T-cell (primary cell): ENCODE measurements around the gene ITGAL. TPM values are rescaled to one million over a fixed set of nuclear protein-coding genes. Genes with fewer than 3 reads are reported as not detected.
A peak's percentile ranks its signal among the peaks of the same experiment; 100 is the strongest.

Experiments used
- ATAC-seq, 4 experiments: fragments of 200-7000 bp in 3 of 4; fragments of 150-1000 bp in 1 of 4; cut with Tn5 transposase; replicated peaks in 1 of 4; 1 replicate in 3 of 4; 2 replicates in 1 of 4; pipeline ENCODE4 v1.10.0; 2021; ENCODE audit warnings: moderate library complexity in 3 of 4, mild to moderate bottlenecking in 2 of 4, moderate number of reproducible peaks in 1 of 4
- CTCF ChIA-PET, 2 donors: fragments of 300-600 bp; sonication (Branson Sonifier 250); formaldehyde crosslinking; loops; one replicate each; lab custom pipeline; 2022; ENCODE audit warnings: antibody characterized with exemption in 2 of 2; lab: Charles Lee
- POLR2A ChIA-PET, 2 donors: fragments of 300-600 bp; sonication (Branson Sonifier 250); formaldehyde crosslinking; loops; one replicate each; lab custom pipeline; 2022; ENCODE audit warnings: antibody characterized with exemption in 2 of 2; lab: Charles Lee
- DNase-seq, 35 experiments: peaks; one replicate each; pipeline versions ENCODE4 v3.0.0 to v3.0.0-alpha.2; 2013 to 2023
- H3K27ac ChIP-seq: one replicate; pipeline ENCODE4 v1.5.1; 2013; ENCODE audit warnings: low read length
- H3K27me3 ChIP-seq, 2 experiments: replicated peaks in 1 of 2; 1 replicate in 1 of 2; 2 replicates in 1 of 2; pipeline versions ENCODE4 v1.6.1 to v1.7.0; 2013; ENCODE audit warnings: low read length in 1 of 2, mixed read lengths in 1 of 2; ENCODE audit not compliant: control insufficient read depth in 2 of 2, insufficient read depth in 2 of 2; ENCODE audit errors: extremely low read depth in 1 of 2
- H3K36me3 ChIP-seq, 2 donors: 1 replicate in 1 of 2; 2 replicates in 1 of 2; pipeline versions ENCODE4 v1.6.1 to v1.7.0; 2013; ENCODE audit warnings: low read length in 1 of 2; ENCODE audit not compliant: control insufficient read depth in 2 of 2, insufficient read depth in 1 of 2; ENCODE audit errors: extremely low read depth in 1 of 2
- H3K4me1 ChIP-seq, 2 experiments: 1 replicate in 1 of 2; 2 replicates in 1 of 2; pipeline versions ENCODE4 v1.6.1 to v1.7.0; 2013; ENCODE audit warnings: low read length in 2 of 2, mixed read lengths in 1 of 2; ENCODE audit not compliant: insufficient read depth in 2 of 2, control insufficient read depth in 1 of 2; ENCODE audit errors: extremely low read depth in 1 of 2
- H3K4me3 ChIP-seq, 2 donors: 1 replicate in 1 of 2; 2 replicates in 1 of 2; pipeline versions ENCODE4 v1.5.1 to v1.7.0; 2013; ENCODE audit warnings: mild to moderate bottlenecking in 2 of 2, low read length in 1 of 2, moderate library complexity in 1 of 2; ENCODE audit not compliant: control insufficient read depth in 1 of 2; ENCODE audit errors: extremely low read depth in 1 of 2
- H3K9me3 ChIP-seq: 2 replicates; pipeline ENCODE4 v1.7.0; 2013
- H3K27ac Mint-ChIP-seq, 2 donors: one replicate each; pipeline ENCODE4 v1.8.0; 2020 to 2021; ENCODE audit warnings: mild to moderate bottlenecking in 2 of 2, mixed read lengths in 2 of 2
- H3K27me3 Mint-ChIP-seq, 2 donors: one replicate each; pipeline ENCODE4 v1.8.0; 2021 to 2022; ENCODE audit warnings: mixed read lengths in 2 of 2
- H3K36me3 Mint-ChIP-seq: one replicate; pipeline ENCODE4 v1.8.0; 2021; ENCODE audit warnings: mixed read lengths
- H3K4me1 Mint-ChIP-seq, 3 donors: one replicate each; pipeline ENCODE4 v1.8.0; 2020 to 2022; ENCODE audit warnings: mixed read lengths in 3 of 3, mild to moderate bottlenecking in 1 of 3
- H3K4me3 Mint-ChIP-seq, 3 donors: one replicate each; pipeline ENCODE4 v1.8.0; 2020 to 2022; ENCODE audit warnings: mild to moderate bottlenecking in 3 of 3, mixed read lengths in 3 of 3, moderate library complexity in 3 of 3
- H3K9me3 Mint-ChIP-seq, 3 donors: one replicate each; pipeline ENCODE4 v1.8.0; 2020 to 2022; ENCODE audit warnings: mixed read lengths in 3 of 3
- WGBS: methylation state at CpG from one replicate; pipeline ENCODE4 v1.1.5; 2013; ENCODE audit warnings: missing lambda C conversion rate; ENCODE audit not compliant: insufficient coverage; 5-methylcytosine and 5-hydroxymethylcytosine counted together
- total RNA-seq, 35 experiments: library from RNA in 6 of 35; stranded (reverse) in 6 of 35; fragments of 120-200 nt in 1 of 35; gene quantifications; one replicate each; pipeline versions ENCODE4 v1.2.1 to v1.2.4 and lab custom pipeline; 2013 to 2026

The ITGAL gene
- total RNA-seq, 5 donors from 2014 or later (not counting 1 experiment from before 2014, with no cell fraction given), result 322 to 640 (median 518) TPM

DNA sequence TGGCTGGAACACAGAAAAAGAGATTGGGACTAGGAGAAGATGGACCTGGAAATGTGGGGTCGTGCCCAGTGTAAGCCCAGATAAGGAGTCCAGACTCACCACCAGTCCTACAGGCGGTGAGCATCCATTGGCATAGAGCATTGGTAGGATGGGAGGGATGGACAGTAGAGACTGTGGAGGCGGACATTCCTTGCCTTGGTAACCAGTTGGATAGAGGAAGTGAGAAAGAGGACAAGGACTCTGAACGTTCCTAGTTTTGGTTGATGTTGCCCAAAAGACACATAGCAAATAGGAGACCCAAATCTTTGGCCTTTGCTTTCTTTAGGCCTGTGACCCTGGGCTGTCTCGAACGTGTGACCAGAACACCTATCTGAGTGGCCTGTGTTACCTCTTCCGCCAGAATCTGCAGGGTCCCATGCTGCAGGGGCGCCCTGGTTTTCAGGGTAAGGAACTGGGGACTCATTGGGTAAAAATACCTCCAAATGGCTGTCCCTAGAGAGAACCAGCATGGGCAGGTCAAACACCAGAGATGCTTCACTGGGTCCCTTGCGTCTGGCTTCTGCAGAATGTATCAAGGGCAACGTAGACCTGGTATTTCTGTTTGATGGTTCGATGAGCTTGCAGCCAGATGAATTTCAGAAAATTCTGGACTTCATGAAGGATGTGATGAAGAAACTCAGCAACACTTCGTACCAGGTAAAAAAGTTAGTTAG lies 6.4 kb downstream of the ITGAL start:
- no peak for ATAC-seq
- POLR2A ChIA-PET, result no interaction called here
- 93% methylated on average over 9 of the region's 12 CpGs for WGBS
- Histone ChIP-seq H3K27me3 (no peaks in the 10 kb centered on the region), H3K36me3 (peaks cover 17 to 94% of the 10 kb centered on the region in 2 donors), H3K9me3 (no peaks in the 10 kb centered on the region), H3K4me3 (no peak overlapping the region), H3K4me1 (peaks cover 14 to 93% of the 10 kb centered on the region in 2 experiments), H3K27ac (no peak overlapping the region)
- peaks cover 57 to 76% (median 70%) of the 10 kb centered on the region in 3 donors for H3K4me1 Mint-ChIP-seq
- DNase-seq, result no peak
- no peaks in the 10 kb centered on the region for H3K9me3 Mint-ChIP-seq
- H3K27me3 Mint-ChIP-seq, result no peaks in the 10 kb centered on the region
- H3K36me3 Mint-ChIP-seq, result peaks cover 60% of the 10 kb centered on the region
- H3K4me3 Mint-ChIP-seq, result peak overlapping the region in 1 of 3 donors; percentile 23
- CTCF ChIA-PET, result interaction anchor here in 1 of 2 donors (0.7 kb wide), 1 partner anchor 13 kb away, joined by 5 read pairs; no protein-coding TSS in a partner anchor
- peak overlapping the region; percentile 67 to 88 for H3K27ac Mint-ChIP-seq

DNA sequence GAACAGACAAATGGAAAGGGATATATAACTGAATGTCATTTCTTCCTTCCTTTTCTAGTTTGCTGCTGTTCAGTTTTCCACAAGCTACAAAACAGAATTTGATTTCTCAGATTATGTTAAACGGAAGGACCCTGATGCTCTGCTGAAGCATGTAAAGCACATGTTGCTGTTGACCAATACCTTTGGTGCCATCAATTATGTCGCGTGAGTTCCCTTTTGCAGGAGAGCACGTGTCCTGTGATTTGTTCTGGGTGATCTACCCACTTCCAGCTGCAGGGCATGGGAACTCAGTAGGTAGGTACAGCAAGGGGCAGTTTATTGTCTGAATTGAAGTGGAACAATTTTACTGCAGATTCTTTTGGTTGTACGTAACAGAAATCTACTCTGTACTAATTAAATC lies 8.8 kb downstream of the ITGAL start:
- 100% methylated on average over 3 of the region's 5 CpGs for WGBS
- DNase-seq (no peak), ATAC-seq (no peak)
- H3K27ac Mint-ChIP-seq, result peak overlapping the region; percentile 69 to 77
- POLR2A ChIA-PET, result no interaction called here
- Histone ChIP-seq H3K36me3 (peaks cover 18 to 93% of the 10 kb centered on the region in 2 donors), H3K27me3 (no peaks in the 10 kb centered on the region), H3K9me3 (no peaks in the 10 kb centered on the region), H3K4me3 (no peak overlapping the region), H3K27ac (no peak overlapping the region), H3K4me1 (peaks cover 2 to 83% of the 10 kb centered on the region in 2 experiments)
- no peaks in the 10 kb centered on the region for H3K9me3 Mint-ChIP-seq
- no peak overlapping the region for H3K4me3 Mint-ChIP-seq
- H3K36me3 Mint-ChIP-seq, result peaks cover 52% of the 10 kb centered on the region
- H3K4me1 Mint-ChIP-seq, result peaks cover 46 to 67% (median 60%) of the 10 kb centered on the region in 3 donors
- H3K27me3 Mint-ChIP-seq, result no peaks in the 10 kb centered on the region
- CTCF ChIA-PET, result interaction anchor here (1.1 to 1.4 kb wide), 2 partner anchors 32 to 51 kb away, joined by 3 to 4 read pairs; partner anchors contain the start of gene DCTPP1 (in 1 of the 2)

DNA sequence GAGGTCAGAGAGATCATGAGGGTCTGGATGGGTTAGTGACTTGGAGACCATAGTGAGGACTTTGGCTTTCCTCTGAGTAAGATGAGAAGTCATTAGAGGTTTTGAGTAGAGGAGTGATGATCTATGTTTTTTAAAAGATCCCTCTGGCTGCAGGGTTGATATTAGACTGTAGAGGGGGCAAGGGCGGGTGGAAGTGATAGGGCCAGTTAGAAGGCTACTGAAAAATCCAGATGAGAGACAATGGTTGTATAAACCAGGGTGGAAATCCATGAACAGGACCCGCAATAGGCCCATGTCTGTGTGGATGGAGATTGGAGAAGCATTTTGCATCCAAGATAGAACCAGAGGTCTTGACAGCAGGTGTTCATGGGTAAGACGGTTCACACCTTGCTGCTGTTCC lies 9.8 kb downstream of the ITGAL start:
- Mint-ChIP-seq H3K4me1 (peaks cover 42 to 61% (median 55%) of the 10 kb centered on the region in 3 donors), H3K36me3 (peaks cover 48% of the 10 kb centered on the region), H3K4me3 (no peak overlapping the region), H3K9me3 (no peaks in the 10 kb centered on the region), H3K27me3 (no peaks in the 10 kb centered on the region), H3K27ac (peak overlapping the region; percentile 77 to 86)
- Histone ChIP-seq H3K27ac (no peak overlapping the region), H3K36me3 (peaks cover 14 to 94% of the 10 kb centered on the region in 2 donors), H3K27me3 (no peaks in the 10 kb centered on the region), H3K4me1 (peaks cover 0 to 81% of the 10 kb centered on the region in 2 experiments), H3K9me3 (no peaks in the 10 kb centered on the region), H3K4me3 (no peak overlapping the region)
- ATAC-seq (peak in 3 of 4 experiments; percentile 38 to 53 (median 51)), DNase-seq (peak in 5 of 35 experiments; percentile 13 to 36 (median 17))
- ChIA-PET POLR2A (no interaction called here), CTCF (interaction anchor here (0.6 to 1.1 kb wide), 2 partner anchors 33 to 102 kb away, joined by 3 to 4 read pairs; no protein-coding TSS in a partner anchor)
- 87% methylated on average over 3 of the region's 3 CpGs for WGBS

- no peak for ATAC-seq
- Mint-ChIP-seq H3K9me3 (no peaks in the 10 kb centered on the region), H3K27ac (no peak overlapping the region), H3K36me3 (peaks cover 57% of the 10 kb centered on the region), H3K4me1 (peaks cover 34 to 55% (median 44%) of the 10 kb centered on the region in 3 donors), H3K4me3 (peak overlapping the region in 1 of 3 donors; percentile 29), H3K27me3 (no peaks in the 10 kb centered on the region)
- ChIA-PET CTCF (no interaction called here), POLR2A (interaction anchor here in 1 of 2 donors (0.6 kb wide), 1 partner anchor 148 kb away, joined by 3 read pairs; no protein-coding TSS in a partner anchor)
- Histone ChIP-seq H3K27ac (no peak overlapping the region), H3K4me3 (no peak overlapping the region), H3K9me3 (no peaks in the 10 kb centered on the region), H3K4me1 (peaks cover 0 to 75% of the 10 kb centered on the region in 2 experiments), H3K27me3 (no peaks in the 10 kb centered on the region), H3K36me3 (peaks cover 20 to 94% of the 10 kb centered on the region in 2 donors)
- no peak for DNase-seq
These were observed 12.3 kb downstream of the ITGAL start for GRCh38 chr16:30484887-30485286.

GRCh38 chr16:30485818-30486436 lies 13.4 kb downstream of the ITGAL start:
- 89% methylated on average over 4 of the region's 7 CpGs for WGBS
- Histone ChIP-seq H3K27ac (no peak overlapping the region), H3K27me3 (no peaks in the 10 kb centered on the region), H3K4me3 (no peak overlapping the region), H3K36me3 (peaks cover 27 to 94% of the 10 kb centered on the region in 2 donors), H3K9me3 (no peaks in the 10 kb centered on the region), H3K4me1 (peaks cover 0 to 70% of the 10 kb centered on the region in 2 experiments)
- H3K27ac Mint-ChIP-seq, result peak overlapping the region; percentile 48 to 65
- H3K4me3 Mint-ChIP-seq, result no peak overlapping the region
- ChIA-PET CTCF (no interaction called here), POLR2A (interaction anchor here (0.6 to 0.7 kb wide), 2 partner anchors 18 to 51 kb away, joined by 3 to 5 read pairs; no protein-coding TSS in a partner anchor)
- no peak for DNase-seq
- H3K4me1 Mint-ChIP-seq, result peaks cover 25 to 54% (median 44%) of the 10 kb centered on the region in 3 donors
- H3K36me3 Mint-ChIP-seq, result peaks cover 53% of the 10 kb centered on the region
- H3K9me3 Mint-ChIP-seq, result no peaks in the 10 kb centered on the region
- no peak for ATAC-seq
- no peaks in the 10 kb centered on the region for H3K27me3 Mint-ChIP-seq
